Ascending aorta (tissue), 2 donors: ENCODE data around the gene FBXO8. TPM values are rescaled to one million over a fixed set of nuclear protein-coding genes. Genes with fewer than 3 reads are reported as not detected.
"Not testable (repeated sequence)": the region's sequence is repeated elsewhere in the genome, so short reads cannot be mapped to it uniquely, and the experiment has no call there.

ENCODE experiments used
- DNase-seq, 2 donors: peaks; one replicate each; pipeline ENCODE4 v3.0.0-alpha.2; 2019; ENCODE audit warnings: low spot score in 2 of 2
- H3K27ac ChIP-seq, 2 donors: fragments of 200-600 bp; sonication (generic); one replicate each; pipeline ENCODE4 v1.5.1; 2016 to 2017; ENCODE audit warnings: mild to moderate bottlenecking in 1 of 2
- H3K27me3 ChIP-seq: fragments of 200-600 bp; sonication (generic); one replicate; pipeline ENCODE4 v1.5.1; 2017
- H3K36me3 ChIP-seq, 2 donors: fragments of 200-600 bp; sonication (generic); one replicate each; pipeline ENCODE4 v1.5.1; 2016
- H3K4me1 ChIP-seq, 2 donors: fragments of 200-600 bp; sonication (generic); one replicate each; pipeline ENCODE4 v1.5.1; 2016 to 2017; ENCODE audit warnings: mild to moderate bottlenecking in 1 of 2
- H3K4me3 ChIP-seq, 2 donors: fragments of 200-600 bp; sonication (generic); one replicate each; pipeline ENCODE4 v1.5.1; 2016 to 2017; ENCODE audit warnings: mild to moderate bottlenecking in 1 of 2
- H3K9me3 ChIP-seq, 2 donors: fragments of 200-600 bp; sonication (generic); one replicate each; pipeline ENCODE4 v1.5.1; 2016
- CTCF ChIP-seq, 3 experiments: fragments of 200-600 bp in 2 of 3; fragments of 450-650 bp in 1 of 3; sonication (generic) in 2 of 3; IDR thresholded peaks; one replicate each; pipeline ENCODE4 v1.5.1; 2016 to 2019; ENCODE audit warnings: antibody characterized with exemption in 3 of 3, mild to moderate bottlenecking in 1 of 3, moderate library complexity in 1 of 3
- intact Hi-C: fragments of 100-400 bp; cut with DNase I; formaldehyde crosslinking; loops from one replicate; pipeline ENCODE4 v1.15.1; 2023
- total RNA-seq: library from RNA; depleted of rRNA; stranded (reverse); fragments of >200 nt; gene quantifications from one replicate; pipeline ENCODE4 v1.1.0, GENCODE V29; 2016

Gene FBXO8
- total RNA-seq, 1 donor from 2014 or later: 15.5 TPM

- no peak overlapping the region for H3K27ac ChIP-seq
- no peaks in the 10 kb centered on the region for H3K27me3 ChIP-seq
- H3K4me1 ChIP-seq: no peaks in the 10 kb centered on the region
- H3K36me3 ChIP-seq: peaks cover 11 to 28% of the 10 kb centered on the region in 2 donors
- H3K9me3 ChIP-seq: no peaks in the 10 kb centered on the region
- intact Hi-C loops: no loop called here
- no peak overlapping the region for H3K4me3 ChIP-seq
- TF ChIP-seq CTCF (IDR thresholded peaks at IDR 0.05): no peak
- no peak for DNase-seq
These were observed 20.2 kb upstream of the FBXO8 start for GRCh38 chr4:174303687-174304086.

GRCh38 chr4:174295142-174295541 lies 11.7 kb upstream of the FBXO8 start:
- intact Hi-C loops, H3K27me3 ChIP-seq, H3K4me1 ChIP-seq, H3K4me3 ChIP-seq, H3K27ac ChIP-seq, DNase-seq: not testable (repeated sequence)
- H3K36me3 ChIP-seq: peaks cover 2 to 24% of the 10 kb centered on the region in 2 donors
- H3K9me3 ChIP-seq: peaks cover 0 to 16% of the 10 kb centered on the region in 2 donors

- H3K4me3 ChIP-seq, H3K4me1 ChIP-seq, H3K27ac ChIP-seq, DNase-seq, intact Hi-C loops, H3K27me3 ChIP-seq: not testable (repeated sequence)
- H3K9me3 ChIP-seq: peaks cover 0 to 16% of the 10 kb centered on the region in 2 donors
- peaks cover 2 to 20% of the 10 kb centered on the region in 2 donors for H3K36me3 ChIP-seq
These were observed 11.2 kb upstream of the FBXO8 start for GRCh38 chr4:174294641-174295040.

GRCh38 chr4:174292473-174292872 lies 9.0 kb upstream of the FBXO8 start:
- intact Hi-C loops: no loop called here
- Histone ChIP-seq H3K4me3 (no peak overlapping the region), H3K4me1 (no peaks in the 10 kb centered on the region), H3K27ac (no peak overlapping the region), H3K9me3 (peaks cover 0 to 16% of the 10 kb centered on the region in 2 donors), H3K27me3 (no peaks in the 10 kb centered on the region), H3K36me3 (peaks cover 0 to 18% of the 10 kb centered on the region in 2 donors)
- DNase-seq: no peak
- no peak for TF ChIP-seq CTCF (IDR thresholded peaks at IDR 0.05)

- Histone ChIP-seq H3K27ac (no peak overlapping the region), H3K4me1 (peaks cover 0 to 13% of the 10 kb centered on the region in 2 donors), H3K36me3 (peaks cover 0 to 2% of the 10 kb centered on the region in 2 donors), H3K4me3 (no peak overlapping the region), H3K9me3 (peaks cover 0 to 2% of the 10 kb centered on the region in 2 donors), H3K27me3 (no peaks in the 10 kb centered on the region)
- TF ChIP-seq CTCF (IDR thresholded peaks at IDR 0.05): no peak
- intact Hi-C loops: loop anchor here (10.0 kb wide), 3 partner anchors 782 to 1778 kb away; partner anchors contain the start of genes GALNT7 and WDR17
- DNase-seq: no peak
These were observed 3.4 kb upstream of the FBXO8 start for GRCh38 chr4:174286870-174287269.

GRCh38 chr4:174284487-174284886 lies 1.0 kb upstream of the FBXO8 start:
- peak overlapping the region; percentile 96 to 98 for H3K27ac ChIP-seq

More at GRCh38 chr4:174284487-174284886, 1.0 kb upstream of the FBXO8 start:
- Histone ChIP-seq H3K4me3 (peak overlapping the region; percentile 84 to 96), H3K27me3 (no peaks in the 10 kb centered on the region), H3K9me3 (no peaks in the 10 kb centered on the region), H3K4me1 (peaks cover 0 to 13% of the 10 kb centered on the region in 2 donors), H3K36me3 (no peaks in the 10 kb centered on the region)
- intact Hi-C loops: loop anchor here (10.0 kb wide), 3 partner anchors 780 to 1780 kb away; partner anchors contain the start of genes GALNT7 and WDR17
- no peak for DNase-seq
- no peak for TF ChIP-seq CTCF (IDR thresholded peaks at IDR 0.05)
